ENCODE results near the gene LARP1. TPM values are rescaled to one million over a fixed set of nuclear protein-coding genes. Genes with fewer than 3 reads are reported as not detected.
"Not testable (repeated sequence)": the region's sequence is repeated elsewhere in the genome, so short reads cannot be mapped to it uniquely, and the experiment has no call there.

LARP1 gene
- total RNA-seq, 1 donor from 2014 or later = 243 TPM

- no peaks in the 10 kb centered on the region for H3K4me1 Mint-ChIP-seq (ENCODE audit: low read depth, unreplicated experiment)
- no peak for FAIRE-seq
Measured at GRCh38 chr5:154732212-154732611, 23.0 kb upstream of the LARP1 start.

GRCh38 chr5:154734370-154735248 is 20.6 kb upstream of the LARP1 start:
- no peak overlapping the region for H3K4me2 ChIP-seq (ENCODE audit: low read length)
- Mint-ChIP-seq H3K36me3 (ENCODE audit: low read depth, unreplicated experiment) (no peaks in the 10 kb centered on the region), H3K4me1 (ENCODE audit: low read depth, unreplicated experiment) (no peaks in the 10 kb centered on the region), H3K27ac (ENCODE audit: unreplicated experiment) (no peak overlapping the region), H3K4me3 (ENCODE audit: unreplicated experiment) (no peak overlapping the region), H3K9me3 (ENCODE audit: unreplicated experiment) (no peaks in the 10 kb centered on the region), H3K27me3 (ENCODE audit: low read depth, unreplicated experiment) (no peaks in the 10 kb centered on the region)
- DNase-seq (ENCODE audit: low read depth) (no peak), FAIRE-seq (no peak)
- no peak overlapping the region for H3K9ac ChIP-seq (ENCODE audit: low read length)
- no peaks in the 10 kb centered on the region for H4K20me1 ChIP-seq (ENCODE audit: insufficient read depth, low read length)
- no peak overlapping the region for H2AFZ ChIP-seq (ENCODE audit: low read depth, low read length)
- H3K4me3 ChIP-seq (ENCODE audit: insufficient read depth, low read depth, low read length) = no peak overlapping the region
- TF ChIP-seq, protein P1, sequence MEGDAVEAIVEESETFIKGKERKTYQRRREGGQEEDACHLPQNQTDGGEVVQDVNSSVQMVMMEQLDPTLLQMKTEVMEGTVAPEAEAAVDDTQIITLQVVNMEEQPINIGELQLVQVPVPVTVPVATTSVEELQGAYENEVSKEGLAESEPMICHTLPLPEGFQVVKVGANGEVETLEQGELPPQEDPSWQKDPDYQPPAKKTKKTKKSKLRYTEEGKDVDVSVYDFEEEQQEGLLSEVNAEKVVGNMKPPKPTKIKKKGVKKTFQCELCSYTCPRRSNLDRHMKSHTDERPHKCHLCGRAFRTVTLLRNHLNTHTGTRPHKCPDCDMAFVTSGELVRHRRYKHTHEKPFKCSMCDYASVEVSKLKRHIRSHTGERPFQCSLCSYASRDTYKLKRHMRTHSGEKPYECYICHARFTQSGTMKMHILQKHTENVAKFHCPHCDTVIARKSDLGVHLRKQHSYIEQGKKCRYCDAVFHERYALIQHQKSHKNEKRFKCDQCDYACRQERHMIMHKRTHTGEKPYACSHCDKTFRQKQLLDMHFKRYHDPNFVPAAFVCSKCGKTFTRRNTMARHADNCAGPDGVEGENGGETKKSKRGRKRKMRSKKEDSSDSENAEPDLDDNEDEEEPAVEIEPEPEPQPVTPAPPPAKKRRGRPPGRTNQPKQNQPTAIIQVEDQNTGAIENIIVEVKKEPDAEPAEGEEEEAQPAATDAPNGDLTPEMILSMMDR (IDR thresholded peaks at IDR 0.05; ENCODE audit: insufficient read depth, low read depth, low read length) = no peak
- TF ChIP-seq EZH2 (IDR thresholded peaks at IDR 0.05; ENCODE audit: insufficient read depth, low read length) = no peak
- H3K36me3 ChIP-seq (ENCODE audit: insufficient read depth, low read length) = no peaks in the 10 kb centered on the region
- H3K79me2 ChIP-seq (ENCODE audit: insufficient read depth, low read length) = no peaks in the 10 kb centered on the region
- H3K27me3 ChIP-seq (ENCODE audit: insufficient read depth, low read length) = peaks cover 2% of the 10 kb centered on the region
- H3K27ac ChIP-seq (ENCODE audit: low read depth, low read length) = no peak overlapping the region
- no peaks in the 10 kb centered on the region for H3K4me1 ChIP-seq (ENCODE audit: insufficient read depth, low read length)
- H3K9me3 ChIP-seq (ENCODE audit: insufficient read depth, low read depth, low read length) = no peaks in the 10 kb centered on the region

More at GRCh38 chr5:154732212-154732611, 23.0 kb upstream of the LARP1 start:
- no peak overlapping the region for H3K4me2 ChIP-seq (ENCODE audit: low read length)
- TF ChIP-seq EZH2 (IDR thresholded peaks at IDR 0.05; ENCODE audit: insufficient read depth, low read length) = no peak
- TF ChIP-seq, protein P1 (IDR thresholded peaks at IDR 0.05; ENCODE audit: insufficient read depth, low read depth, low read length) = no peak
- Mint-ChIP-seq H3K4me3 (ENCODE audit: unreplicated experiment) (no peak overlapping the region), H3K36me3 (ENCODE audit: low read depth, unreplicated experiment) (no peaks in the 10 kb centered on the region), H3K27ac (ENCODE audit: unreplicated experiment) (no peak overlapping the region), H3K27me3 (ENCODE audit: low read depth, unreplicated experiment) (peaks cover 3% of the 10 kb centered on the region), H3K9me3 (ENCODE audit: unreplicated experiment) (no peaks in the 10 kb centered on the region)
- no peak for DNase-seq (ENCODE audit: low read depth)
- no peaks in the 10 kb centered on the region for H3K4me1 ChIP-seq (ENCODE audit: insufficient read depth, low read length)
- no peak overlapping the region for H3K4me3 ChIP-seq (ENCODE audit: insufficient read depth, low read depth, low read length)
- no peak overlapping the region for H3K9ac ChIP-seq (ENCODE audit: low read length)
- peaks cover 2% of the 10 kb centered on the region for H3K27me3 ChIP-seq (ENCODE audit: insufficient read depth, low read length)
- no peak overlapping the region for H3K27ac ChIP-seq (ENCODE audit: low read depth, low read length)
- no peaks in the 10 kb centered on the region for H3K79me2 ChIP-seq (ENCODE audit: insufficient read depth, low read length)
- H2AFZ ChIP-seq (ENCODE audit: low read depth, low read length) = no peak overlapping the region
- H3K9me3 ChIP-seq (ENCODE audit: insufficient read depth, low read depth, low read length) = no peaks in the 10 kb centered on the region
- H3K36me3 ChIP-seq (ENCODE audit: insufficient read depth, low read length) = no peaks in the 10 kb centered on the region
- no peaks in the 10 kb centered on the region for H4K20me1 ChIP-seq (ENCODE audit: insufficient read depth, low read length)

DNA sequence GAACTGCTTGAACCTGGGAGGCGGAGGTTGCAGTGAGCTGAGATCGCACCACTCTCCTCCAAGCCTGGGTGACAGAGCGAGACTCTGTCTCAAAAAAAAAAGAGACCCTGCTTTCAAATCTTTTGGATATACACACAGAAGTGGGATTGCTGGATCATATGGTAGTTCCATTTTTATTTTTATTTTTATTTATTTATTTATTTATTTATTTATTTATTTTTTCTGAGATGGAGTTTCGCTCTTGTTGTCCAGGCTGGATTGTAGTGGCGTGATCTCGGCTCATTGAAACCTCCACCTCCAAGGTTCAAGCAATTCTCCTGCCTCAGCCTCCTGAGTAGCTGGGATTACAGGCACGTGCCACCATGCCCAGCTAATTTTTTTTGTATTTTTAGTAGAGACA is 19.8 kb upstream of the LARP1 start:
- not testable (repeated sequence) for H3K4me1 Mint-ChIP-seq (ENCODE audit: low read depth, unreplicated experiment); H3K27me3 ChIP-seq (ENCODE audit: insufficient read depth, low read length); H3K79me2 ChIP-seq (ENCODE audit: insufficient read depth, low read length); H3K4me3 ChIP-seq (ENCODE audit: insufficient read depth, low read depth, low read length); H3K36me3 ChIP-seq (ENCODE audit: insufficient read depth, low read length); H3K9me3 Mint-ChIP-seq (ENCODE audit: unreplicated experiment); FAIRE-seq; H3K27me3 Mint-ChIP-seq (ENCODE audit: low read depth, unreplicated experiment); H2AFZ ChIP-seq (ENCODE audit: low read depth, low read length); H3K4me2 ChIP-seq (ENCODE audit: low read length); H3K9me3 ChIP-seq (ENCODE audit: insufficient read depth, low read depth, low read length); H3K27ac ChIP-seq (ENCODE audit: low read depth, low read length); H3K9ac ChIP-seq (ENCODE audit: low read length); H4K20me1 ChIP-seq (ENCODE audit: insufficient read depth, low read length); DNase-seq (ENCODE audit: low read depth); H3K4me1 ChIP-seq (ENCODE audit: insufficient read depth, low read length); H3K27ac Mint-ChIP-seq (ENCODE audit: unreplicated experiment); H3K4me3 Mint-ChIP-seq (ENCODE audit: unreplicated experiment); H3K36me3 Mint-ChIP-seq (ENCODE audit: low read depth, unreplicated experiment)

- not testable (repeated sequence) for H3K79me2 ChIP-seq (ENCODE audit: insufficient read depth, low read length); H2AFZ ChIP-seq (ENCODE audit: low read depth, low read length); H3K27ac Mint-ChIP-seq (ENCODE audit: unreplicated experiment); H3K4me1 Mint-ChIP-seq (ENCODE audit: low read depth, unreplicated experiment); H3K4me3 ChIP-seq (ENCODE audit: insufficient read depth, low read depth, low read length); H3K27me3 Mint-ChIP-seq (ENCODE audit: low read depth, unreplicated experiment); H3K36me3 Mint-ChIP-seq (ENCODE audit: low read depth, unreplicated experiment); H3K4me3 Mint-ChIP-seq (ENCODE audit: unreplicated experiment); H3K9ac ChIP-seq (ENCODE audit: low read length); H3K9me3 Mint-ChIP-seq (ENCODE audit: unreplicated experiment); FAIRE-seq; H4K20me1 ChIP-seq (ENCODE audit: insufficient read depth, low read length); H3K27ac ChIP-seq (ENCODE audit: low read depth, low read length); DNase-seq (ENCODE audit: low read depth); H3K4me1 ChIP-seq (ENCODE audit: insufficient read depth, low read length); H3K27me3 ChIP-seq (ENCODE audit: insufficient read depth, low read length); H3K36me3 ChIP-seq (ENCODE audit: insufficient read depth, low read length); H3K4me2 ChIP-seq (ENCODE audit: low read length); H3K9me3 ChIP-seq (ENCODE audit: insufficient read depth, low read depth, low read length)
Measured at GRCh38 chr5:154736372-154736771, 18.8 kb upstream of the LARP1 start.

Data from astrocyte (in vitro differentiated cells and primary cell).